Astrocyte (in vitro differentiated cells and primary cell): ENCODE results near the gene PTPRE. TPM values are rescaled to one million over a fixed set of nuclear protein-coding genes. Genes with fewer than 3 reads are reported as not detected.
"Not testable (repeated sequence)": the region's sequence is repeated elsewhere in the genome, so short reads cannot be mapped to it uniquely, and the experiment has no call there.

Experiments used
- DNase-seq: peaks from one replicate; pipeline ENCODE4 v3.0.0-alpha.2; 2010; ENCODE audit warnings: low read depth
- FAIRE-seq: peaks from 2 replicates; lab custom pipeline; 2011; peaks lifted over from hg19 to GRCh38; lab: Jason Lieb, UNC
- H2AFZ ChIP-seq: 2 replicates; pipeline ENCODE4 v1.6.0; 2012; ENCODE audit warnings: low read depth, low read length, inconsistent platforms
- H3K27ac ChIP-seq: 2 replicates; pipeline ENCODE4 v1.5.1; 2011; ENCODE audit warnings: low read depth, low read length, inconsistent platforms
- H3K27me3 ChIP-seq: 2 replicates; pipeline ENCODE4 v1.6.0; 2011; ENCODE audit warnings: low read length, inconsistent platforms; ENCODE audit not compliant: insufficient read depth
- H3K36me3 ChIP-seq: 2 replicates; pipeline ENCODE4 v1.5.1; 2011; ENCODE audit warnings: low read length, inconsistent platforms; ENCODE audit not compliant: insufficient read depth
- H3K4me1 ChIP-seq: 2 replicates; pipeline ENCODE4 v1.5.1; 2011; ENCODE audit warnings: low read length, inconsistent platforms; ENCODE audit not compliant: insufficient read depth
- H3K4me2 ChIP-seq: 2 replicates; pipeline ENCODE4 v1.6.0; 2012; ENCODE audit warnings: low read length, inconsistent platforms
- H3K4me3 ChIP-seq: 2 replicates; pipeline ENCODE4 v1.5.1; 2011; ENCODE audit warnings: low read depth, mild to moderate bottlenecking, low read length, inconsistent platforms; ENCODE audit not compliant: insufficient read depth
- H3K79me2 ChIP-seq: 2 replicates; pipeline ENCODE4 v1.6.0; 2012; ENCODE audit warnings: mild to moderate bottlenecking, low read length, inconsistent platforms; ENCODE audit not compliant: insufficient read depth
- H3K9ac ChIP-seq: 2 replicates; pipeline ENCODE4 v1.6.0; 2012; ENCODE audit warnings: mild to moderate bottlenecking, low read length, inconsistent platforms
- H3K9me3 ChIP-seq: 2 replicates; pipeline ENCODE4 v1.5.1; 2012; ENCODE audit warnings: low read depth, mild to moderate bottlenecking, low read length, inconsistent platforms; ENCODE audit not compliant: insufficient read depth
- H4K20me1 ChIP-seq: 2 replicates; pipeline ENCODE4 v1.6.0; 2012; ENCODE audit warnings: low read length, inconsistent platforms; ENCODE audit not compliant: insufficient read depth
- H3K27ac Mint-ChIP-seq: one replicate; pipeline ENCODE4 v1.8.0; 2021; ENCODE audit warnings: mild to moderate bottlenecking, mixed read lengths; ENCODE audit not compliant: unreplicated experiment
- H3K27me3 Mint-ChIP-seq: one replicate; pipeline ENCODE4 v1.8.0; 2021; ENCODE audit warnings: low read depth, mixed read lengths; ENCODE audit not compliant: unreplicated experiment
- H3K36me3 Mint-ChIP-seq: one replicate; pipeline ENCODE4 v1.8.0; 2021; ENCODE audit warnings: low read depth, mixed read lengths; ENCODE audit not compliant: unreplicated experiment
- H3K4me1 Mint-ChIP-seq: one replicate; pipeline ENCODE4 v1.8.0; 2021; ENCODE audit warnings: low read depth, mixed read lengths; ENCODE audit not compliant: unreplicated experiment
- H3K4me3 Mint-ChIP-seq: one replicate; pipeline ENCODE4 v1.8.0; 2021; ENCODE audit warnings: mild to moderate bottlenecking, moderate library complexity, mixed read lengths; ENCODE audit not compliant: unreplicated experiment
- H3K9me3 Mint-ChIP-seq: one replicate; pipeline ENCODE4 v1.8.0; 2021; ENCODE audit warnings: mild to moderate bottlenecking, mixed read lengths; ENCODE audit not compliant: unreplicated experiment
- EZH2 ChIP-seq: IDR thresholded peaks from 2 replicates; pipeline ENCODE4 v1.6.1; 2012; ENCODE audit warnings: mild to moderate bottlenecking, low read length, inconsistent platforms; ENCODE audit not compliant: insufficient read depth
- total RNA-seq: library from RNA; stranded (reverse); gene quantifications from 2 replicates; pipeline ENCODE4 v1.2.1, GENCODE V29; 2021
- TF ChIP-seq, protein P1 (sequence below): IDR thresholded peaks from 2 replicates; pipeline ENCODE4 v1.5.1; 2011; ENCODE audit warnings: low read depth, mild to moderate bottlenecking, inconsistent platforms, low read length, moderate library complexity; ENCODE audit not compliant: insufficient read depth

The PTPRE gene
- total RNA-seq, 1 donor from 2014 or later: 14.1 TPM

DNA sequence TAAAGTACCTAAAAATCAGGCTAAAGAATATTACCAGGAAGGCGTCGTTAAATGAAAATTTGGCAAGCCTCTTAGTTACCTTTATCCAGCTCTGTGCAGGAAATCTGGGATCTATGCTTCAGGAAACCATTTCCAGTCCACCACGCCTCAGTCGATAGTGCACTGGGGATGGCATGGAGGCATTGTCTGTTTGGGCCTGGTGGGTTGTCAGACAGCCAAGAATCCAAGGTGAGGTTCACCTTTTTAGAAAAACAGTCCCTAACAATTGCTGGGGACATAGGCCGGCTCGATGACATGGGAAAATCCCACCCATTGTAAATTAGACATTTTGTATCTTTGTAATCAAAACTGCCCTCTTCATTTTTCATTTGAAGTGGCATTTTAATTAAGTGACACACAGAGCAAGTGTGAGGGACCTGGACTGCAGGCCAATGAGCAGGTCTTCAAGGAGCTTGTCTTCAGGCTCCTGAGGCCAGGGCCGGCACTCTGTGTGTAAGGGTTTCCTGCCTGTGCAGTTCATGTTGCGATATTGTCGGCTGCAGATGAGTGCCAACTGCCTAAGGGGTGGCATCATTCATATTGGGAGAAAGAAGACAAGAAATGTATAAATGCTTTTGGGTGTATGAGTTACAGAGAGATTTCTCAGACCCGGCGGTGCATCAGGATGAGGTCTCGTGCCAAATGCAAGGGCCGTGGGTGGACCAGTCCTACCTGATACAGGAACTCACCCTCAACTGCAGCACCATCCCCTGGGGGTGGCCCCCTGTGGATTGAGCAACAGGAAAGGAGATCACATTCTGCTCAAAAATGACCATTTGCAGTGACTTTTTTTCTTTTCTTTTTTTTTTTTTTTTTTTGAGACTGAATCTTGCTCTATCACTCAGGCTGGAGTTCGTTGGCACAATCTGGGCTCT, 80.8 kb downstream of the PTPRE start:
- no peak overlapping the region for H3K4me3 ChIP-seq
- H3K27ac Mint-ChIP-seq: no peak overlapping the region
- H3K9me3 Mint-ChIP-seq: no peaks in the 10 kb centered on the region
- FAIRE-seq (no peak), DNase-seq (no peak)
- H3K9me3 ChIP-seq: no peaks in the 10 kb centered on the region
- H3K27me3 ChIP-seq: no peaks in the 10 kb centered on the region
- H3K79me2 ChIP-seq: no peaks in the 10 kb centered on the region
- no peak overlapping the region for H3K27ac ChIP-seq
- H3K9ac ChIP-seq: no peak overlapping the region
- peaks cover 44% of the 10 kb centered on the region for H3K4me1 Mint-ChIP-seq
- no peak overlapping the region for H2AFZ ChIP-seq
- H3K36me3 Mint-ChIP-seq: peaks cover 10% of the 10 kb centered on the region
- H3K4me1 ChIP-seq: peaks cover 42% of the 10 kb centered on the region
- H3K4me3 Mint-ChIP-seq: peak overlapping the region; percentile 28
- H3K4me2 ChIP-seq: no peak overlapping the region
- H3K36me3 ChIP-seq: no peaks in the 10 kb centered on the region
- TF ChIP-seq, protein P1, sequence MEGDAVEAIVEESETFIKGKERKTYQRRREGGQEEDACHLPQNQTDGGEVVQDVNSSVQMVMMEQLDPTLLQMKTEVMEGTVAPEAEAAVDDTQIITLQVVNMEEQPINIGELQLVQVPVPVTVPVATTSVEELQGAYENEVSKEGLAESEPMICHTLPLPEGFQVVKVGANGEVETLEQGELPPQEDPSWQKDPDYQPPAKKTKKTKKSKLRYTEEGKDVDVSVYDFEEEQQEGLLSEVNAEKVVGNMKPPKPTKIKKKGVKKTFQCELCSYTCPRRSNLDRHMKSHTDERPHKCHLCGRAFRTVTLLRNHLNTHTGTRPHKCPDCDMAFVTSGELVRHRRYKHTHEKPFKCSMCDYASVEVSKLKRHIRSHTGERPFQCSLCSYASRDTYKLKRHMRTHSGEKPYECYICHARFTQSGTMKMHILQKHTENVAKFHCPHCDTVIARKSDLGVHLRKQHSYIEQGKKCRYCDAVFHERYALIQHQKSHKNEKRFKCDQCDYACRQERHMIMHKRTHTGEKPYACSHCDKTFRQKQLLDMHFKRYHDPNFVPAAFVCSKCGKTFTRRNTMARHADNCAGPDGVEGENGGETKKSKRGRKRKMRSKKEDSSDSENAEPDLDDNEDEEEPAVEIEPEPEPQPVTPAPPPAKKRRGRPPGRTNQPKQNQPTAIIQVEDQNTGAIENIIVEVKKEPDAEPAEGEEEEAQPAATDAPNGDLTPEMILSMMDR: no peak
- no peak for TF ChIP-seq EZH2
- no peaks in the 10 kb centered on the region for H3K27me3 Mint-ChIP-seq
- no peaks in the 10 kb centered on the region for H4K20me1 ChIP-seq

DNA sequence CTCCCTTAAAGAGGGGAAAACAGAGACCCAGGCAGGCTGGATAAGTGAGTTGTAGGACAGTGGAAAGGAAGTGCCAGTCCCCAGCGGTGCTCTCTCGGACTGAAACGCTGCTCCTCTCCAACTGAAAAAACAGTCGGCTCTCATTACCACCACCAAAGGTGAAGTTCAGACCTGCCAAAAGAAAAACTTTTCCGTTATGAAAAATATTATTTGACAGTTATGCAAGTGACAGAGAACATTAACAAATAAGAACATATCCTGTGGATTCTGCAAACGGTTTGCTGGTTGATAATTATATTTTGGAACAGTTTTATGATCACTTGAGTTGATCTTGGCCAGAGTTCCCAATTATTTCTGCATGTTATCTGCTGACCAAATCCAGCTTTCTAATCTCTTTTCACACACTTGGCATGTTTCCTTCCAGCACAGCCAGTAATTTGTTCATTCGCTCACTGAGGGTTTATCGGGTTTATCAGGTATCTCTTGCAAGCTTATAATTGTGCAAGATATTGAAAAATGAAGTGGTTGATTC, 82.6 kb downstream of the PTPRE start:
- Histone ChIP-seq H3K9ac (peak overlapping the region; percentile 84), H3K4me2 (peak overlapping the region; percentile 84), H3K27ac (peak overlapping the region; percentile 100), H3K27me3 (no peaks in the 10 kb centered on the region), H2AFZ (no peak overlapping the region), H3K9me3 (no peaks in the 10 kb centered on the region), H3K4me3 (no peak overlapping the region), H4K20me1 (no peaks in the 10 kb centered on the region), H3K4me1 (peaks cover 42% of the 10 kb centered on the region), H3K36me3 (no peaks in the 10 kb centered on the region), H3K79me2 (no peaks in the 10 kb centered on the region)
- peaks cover 5% of the 10 kb centered on the region for H3K36me3 Mint-ChIP-seq
- no peak for FAIRE-seq
- TF ChIP-seq, protein P1: no peak
- TF ChIP-seq EZH2: no peak
- peak overlapping the region; percentile 97 for H3K27ac Mint-ChIP-seq
- peak overlapping the region; percentile 37 for H3K4me3 Mint-ChIP-seq
- H3K4me1 Mint-ChIP-seq: peaks cover 50% of the 10 kb centered on the region
- H3K27me3 Mint-ChIP-seq: no peaks in the 10 kb centered on the region
- peak; percentile 63 for DNase-seq
- H3K9me3 Mint-ChIP-seq: no peaks in the 10 kb centered on the region

DNA sequence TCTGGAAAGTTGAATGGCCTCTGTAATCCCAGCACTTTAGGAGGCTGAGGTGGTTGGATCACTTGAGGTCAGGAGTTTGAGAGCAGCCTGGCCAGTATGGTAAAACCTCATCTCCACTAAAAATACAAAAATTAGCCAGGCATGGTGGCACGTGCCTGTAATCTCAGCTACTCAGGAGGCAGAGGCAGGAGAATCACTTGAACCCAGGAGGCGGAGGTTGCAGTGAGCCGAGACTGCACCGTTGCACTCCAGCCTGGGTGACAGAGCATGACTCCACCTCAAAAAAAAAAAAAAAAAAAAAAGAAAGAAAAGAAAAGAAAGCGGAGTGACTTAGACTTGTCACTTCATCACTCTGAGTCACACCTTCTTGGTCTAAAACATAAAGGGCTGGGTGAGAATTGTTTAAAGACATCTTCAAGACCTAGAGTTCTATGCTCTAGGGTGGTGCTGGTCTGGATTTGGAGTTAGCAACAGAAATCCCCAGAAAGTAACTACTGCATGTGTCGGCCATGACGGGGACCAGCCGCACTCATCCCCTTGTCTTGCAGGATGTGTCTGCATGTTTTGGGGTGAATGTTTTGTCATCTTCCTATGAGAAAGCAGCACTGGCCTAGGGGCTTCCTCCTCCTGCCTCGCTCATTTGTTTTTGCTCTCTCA, 83.4 kb downstream of the PTPRE start:
- Histone ChIP-seq H3K4me1 (peaks cover 42% of the 10 kb centered on the region), H3K4me2 (peak overlapping the region; percentile 84), H3K27ac (peak overlapping the region; percentile 100), H3K9ac (peak overlapping the region; percentile 84)
- H3K9me3 ChIP-seq, H3K9me3 Mint-ChIP-seq, H3K27me3 ChIP-seq, H4K20me1 ChIP-seq, H3K36me3 Mint-ChIP-seq, FAIRE-seq, H3K4me3 Mint-ChIP-seq, H3K36me3 ChIP-seq, H2AFZ ChIP-seq, H3K27me3 Mint-ChIP-seq, H3K79me2 ChIP-seq, H3K4me3 ChIP-seq: not testable (repeated sequence)
- Mint-ChIP-seq H3K27ac (peak overlapping the region; percentile 97), H3K4me1 (peaks cover 52% of the 10 kb centered on the region)
- DNase-seq: peak; percentile 69
